NCI-H128 (cell line): ENCODE measurements around the gene CSNK1A1L.

Experiments
- DNase-seq: peaks from one replicate; lab custom pipeline; 2025; ENCODE audit not compliant: unreplicated experiment; lab: John Stamatoyannopoulos, UW

CSNK1A1L gene

GRCh38 chr13:37107868-37108267 lies 2.4 kb upstream of the CSNK1A1L start:
- DNase-seq, result no peak

GRCh38 chr13:37107456-37107855 lies 2.0 kb upstream of the CSNK1A1L start:
- DNase-seq, result no peak

DNA sequence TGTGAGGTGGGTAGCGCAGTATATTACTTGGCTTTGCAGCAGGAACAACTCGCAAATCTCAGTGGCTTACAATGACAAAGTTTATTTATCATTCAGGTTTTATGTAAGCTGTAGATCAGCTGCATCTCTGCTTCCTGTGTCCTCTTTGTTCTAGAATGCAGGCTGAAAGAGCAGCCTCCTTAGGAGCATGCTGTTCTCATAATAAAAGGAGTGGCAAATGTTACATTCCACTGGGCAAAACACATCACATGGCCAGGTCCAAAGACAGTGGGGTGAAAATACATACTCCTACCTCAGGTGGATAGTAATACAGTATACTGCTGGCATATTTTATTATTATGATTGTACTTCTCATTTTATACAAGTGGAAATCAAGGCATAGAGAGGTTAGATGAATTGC lies 1.2 kb upstream of the CSNK1A1L start:
- DNase-seq, result no peak

- no peak for DNase-seq
Observed at GRCh38 chr13:37102896-37103295, 2.6 kb downstream of the CSNK1A1L start.

DNA sequence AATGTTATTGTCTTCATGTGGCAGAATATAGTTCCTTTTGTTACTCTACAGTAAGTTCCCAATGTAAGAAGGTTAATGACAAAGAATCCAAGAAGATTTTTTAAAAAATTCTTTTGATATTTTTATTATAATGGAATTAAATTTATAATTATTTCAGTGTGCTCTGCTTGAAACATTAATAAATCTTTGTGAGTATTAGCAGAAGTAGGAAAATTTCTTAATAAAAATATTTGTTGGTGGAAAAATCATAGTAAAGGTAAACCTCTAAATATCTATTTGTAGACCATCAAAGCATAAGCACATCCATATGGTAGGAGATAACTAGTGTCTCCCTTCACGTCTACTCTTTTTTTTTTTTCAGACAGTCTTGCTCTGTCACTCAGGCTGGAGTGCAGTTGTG lies 4.3 kb downstream of the CSNK1A1L start:
- no peak for DNase-seq

DNA sequence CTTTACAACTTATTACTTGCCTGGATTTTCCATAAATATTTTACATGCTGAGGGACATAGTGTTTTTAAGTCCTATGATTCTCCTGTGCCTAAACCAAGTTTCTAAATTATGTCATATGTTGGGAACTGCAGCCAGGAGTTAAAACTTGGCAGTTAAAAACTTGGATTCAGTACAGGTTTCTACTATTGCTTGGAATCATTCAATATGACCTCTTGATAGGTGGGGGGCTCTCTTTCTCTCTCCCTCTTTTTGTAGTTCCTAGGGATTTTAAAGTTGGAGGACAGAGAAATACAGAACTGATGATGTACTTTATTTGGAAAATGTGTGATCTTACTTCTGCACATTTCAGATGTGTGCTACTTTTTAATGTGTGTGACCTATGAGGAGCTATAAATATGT lies 4.7 kb downstream of the CSNK1A1L start:
- no peak for DNase-seq

DNA sequence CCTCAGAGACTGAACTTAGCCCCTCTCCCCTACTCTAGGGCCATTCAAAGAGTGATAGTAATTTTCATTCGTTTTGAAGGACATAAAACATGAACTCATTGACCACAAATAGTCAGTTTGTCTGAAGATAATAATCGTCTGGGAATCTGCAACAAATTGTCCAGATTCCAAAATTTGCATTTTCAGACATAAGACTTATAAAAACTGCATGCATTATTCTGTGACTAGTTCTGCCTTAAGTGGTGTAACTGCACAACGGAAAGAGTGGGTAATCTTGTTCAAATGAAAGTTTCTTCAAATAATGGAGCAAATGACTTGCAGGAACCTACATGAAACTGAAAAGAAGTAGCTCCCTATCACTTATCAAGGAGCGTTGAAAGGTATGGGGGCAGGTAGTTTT lies 8.4 kb downstream of the CSNK1A1L start:
- DNase-seq, result no peak

DNA sequence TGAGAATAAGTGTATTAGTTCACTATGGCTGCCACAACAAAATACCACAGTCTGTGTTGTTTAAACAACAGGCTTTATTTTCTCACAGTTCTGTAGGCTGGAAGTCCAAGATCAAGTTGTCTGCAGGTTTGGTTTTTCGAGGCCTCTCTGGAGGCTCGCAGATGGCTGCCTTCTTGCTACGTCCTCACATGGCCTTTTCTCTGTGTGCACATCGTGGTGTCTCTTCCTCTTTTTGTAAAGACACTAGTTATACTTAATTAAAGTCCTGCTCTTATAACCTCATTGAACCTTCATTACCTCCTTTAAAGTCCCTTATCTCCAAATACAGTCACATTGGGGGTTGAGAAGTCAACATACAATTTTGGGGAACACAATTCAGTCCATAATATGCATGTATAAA lies 10.6 kb downstream of the CSNK1A1L start:
- DNase-seq, result no peak

DNA sequence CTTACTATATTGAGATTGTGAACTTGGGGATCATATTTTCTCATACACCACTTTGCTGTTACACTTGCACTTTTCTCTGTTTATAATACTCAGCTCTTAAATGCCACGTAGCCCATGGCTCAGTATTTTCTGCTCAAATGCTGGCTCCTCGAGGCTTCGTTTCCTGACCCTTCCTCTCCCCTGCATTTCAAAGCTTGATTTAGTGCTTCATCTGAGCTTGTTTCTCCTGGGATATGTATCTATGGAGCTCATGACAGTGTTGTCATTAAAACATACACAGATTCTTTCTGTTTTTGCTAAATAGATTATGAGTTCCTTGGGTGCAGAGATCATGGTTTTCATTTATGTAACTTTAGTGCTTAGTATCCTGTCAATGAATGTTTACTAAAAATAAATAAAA lies 11.4 kb downstream of the CSNK1A1L start:
- DNase-seq, result no peak

DNA sequence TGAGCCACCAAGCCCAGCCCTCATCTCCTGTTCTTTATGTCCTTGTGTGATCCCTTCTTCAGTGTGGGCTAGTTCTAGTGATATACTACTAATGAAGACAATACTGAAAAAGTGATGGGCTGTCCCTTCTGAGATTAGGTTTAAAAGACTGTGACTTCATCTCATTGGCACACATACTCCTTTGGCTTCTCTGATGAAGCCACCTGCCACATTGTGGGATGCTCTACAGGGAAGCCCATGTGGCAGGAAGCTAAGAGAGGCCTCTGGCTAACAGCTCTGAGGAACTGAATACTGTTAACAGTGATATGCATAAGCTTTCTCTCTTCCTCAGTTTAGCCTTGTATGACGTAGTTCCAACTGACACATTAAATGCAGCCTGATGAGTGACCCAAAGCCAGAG lies 13.6 kb downstream of the CSNK1A1L start:
- DNase-seq, result no peak

- DNase-seq, result no peak
Observed at GRCh38 chr13:37090912-37091311, 14.6 kb downstream of the CSNK1A1L start.

GRCh38 chr13:37089495-37089894 lies 16.0 kb downstream of the CSNK1A1L start:
- DNase-seq, result no peak

DNA sequence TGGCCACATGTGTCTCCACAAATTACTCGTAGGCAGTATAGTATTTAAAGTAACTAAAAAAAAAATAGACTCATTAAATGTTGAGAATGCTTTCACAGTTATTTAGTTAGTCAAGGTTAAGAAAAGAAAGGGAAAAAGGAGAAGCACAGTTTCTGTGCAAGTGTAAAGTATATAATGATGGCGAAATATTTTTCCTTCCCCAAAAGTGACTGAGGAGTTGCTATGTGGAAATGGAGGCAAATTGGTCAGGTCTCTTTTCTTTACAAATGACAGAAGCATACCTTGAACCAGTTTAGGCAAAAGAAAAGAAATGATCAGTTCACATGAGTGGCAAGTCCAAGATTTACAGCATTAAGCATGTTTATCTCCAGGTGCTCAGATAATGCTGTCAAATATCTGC lies 18.0 kb downstream of the CSNK1A1L start:
- DNase-seq, result no peak

GRCh38 chr13:37085606-37086005 lies 19.9 kb downstream of the CSNK1A1L start:
- DNase-seq, result no peak

DNA sequence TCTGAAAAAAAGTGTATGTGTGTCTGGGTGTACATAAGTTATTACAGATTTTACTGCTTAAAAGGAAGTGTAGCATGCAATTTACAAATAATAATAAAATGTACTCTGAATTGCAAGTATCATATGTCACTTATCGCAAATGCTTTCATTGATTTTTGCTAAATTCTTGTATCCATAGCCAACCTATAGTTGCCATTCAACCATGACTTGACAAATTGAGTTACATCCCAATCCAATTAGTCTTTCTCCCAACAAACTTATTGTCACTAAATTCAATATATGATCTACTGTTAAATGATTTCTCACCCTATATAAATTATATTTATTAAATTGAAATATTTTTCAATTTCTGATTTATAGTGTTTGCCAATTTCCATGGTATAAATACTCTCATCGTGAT lies 28.6 kb downstream of the CSNK1A1L start:
- DNase-seq, result no peak

DNA sequence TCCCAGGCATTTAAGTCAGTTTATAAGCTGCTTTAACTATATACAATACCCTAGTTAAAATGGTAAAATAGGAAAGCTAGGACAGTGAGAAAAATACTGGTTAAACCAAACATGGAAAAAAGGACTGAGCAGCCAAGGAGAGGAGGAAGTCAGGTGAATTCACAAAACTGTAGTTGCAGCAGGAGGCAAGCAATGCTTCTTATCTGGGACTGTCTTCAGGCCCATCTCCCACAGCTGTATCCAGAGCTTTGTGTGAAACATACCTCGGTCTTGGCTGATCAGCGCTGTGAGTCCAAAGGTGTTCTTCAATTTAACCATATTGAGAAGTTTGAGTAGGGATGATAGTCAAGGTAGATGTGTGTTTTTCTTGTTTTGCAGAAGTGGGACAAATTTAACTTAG lies 30.3 kb downstream of the CSNK1A1L start:
- no peak for DNase-seq

GRCh38 chr13:37074703-37075102 lies 30.8 kb downstream of the CSNK1A1L start:
- peak; percentile 31 for DNase-seq

DNA sequence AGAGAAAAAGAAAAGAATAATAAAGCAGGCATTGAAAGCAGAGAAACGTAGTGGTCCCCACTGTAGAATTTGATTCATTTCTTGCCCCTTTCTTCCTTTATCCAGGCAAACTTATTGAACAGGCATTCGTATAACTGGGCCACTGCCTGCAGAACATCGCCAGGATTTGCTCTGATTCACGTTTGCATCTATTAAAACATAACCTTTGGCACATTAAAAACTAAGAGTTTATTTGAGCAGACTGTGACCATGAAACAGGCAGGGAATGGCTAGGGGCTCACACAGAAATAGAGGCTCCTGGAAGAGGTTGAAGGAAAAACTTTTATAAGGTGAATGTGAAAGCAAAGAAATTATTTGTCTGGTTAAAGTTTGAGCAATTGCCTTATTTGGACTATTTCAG lies 33.4 kb downstream of the CSNK1A1L start:
- no peak for DNase-seq

DNA sequence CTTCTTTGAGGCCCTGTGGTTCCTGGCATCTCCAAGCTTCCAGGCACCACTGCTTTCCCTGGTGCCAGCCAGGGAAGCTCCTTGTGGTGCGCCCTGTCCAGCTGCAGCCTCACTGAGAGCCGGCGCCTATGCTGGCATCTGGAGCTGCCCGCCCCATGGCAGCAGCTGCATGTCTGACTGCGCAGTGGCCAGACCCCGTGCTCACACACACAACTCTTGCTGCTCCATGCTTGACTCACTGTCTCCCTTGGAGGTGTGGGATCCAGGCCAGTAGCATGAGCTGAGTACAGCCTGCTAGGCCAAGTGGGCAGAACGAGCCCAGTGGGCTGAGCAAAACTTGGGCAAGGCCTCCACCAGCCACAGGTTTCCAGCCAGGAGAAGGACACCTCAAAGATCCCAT lies 34.5 kb downstream of the CSNK1A1L start:
- DNase-seq, result no peak

DNA sequence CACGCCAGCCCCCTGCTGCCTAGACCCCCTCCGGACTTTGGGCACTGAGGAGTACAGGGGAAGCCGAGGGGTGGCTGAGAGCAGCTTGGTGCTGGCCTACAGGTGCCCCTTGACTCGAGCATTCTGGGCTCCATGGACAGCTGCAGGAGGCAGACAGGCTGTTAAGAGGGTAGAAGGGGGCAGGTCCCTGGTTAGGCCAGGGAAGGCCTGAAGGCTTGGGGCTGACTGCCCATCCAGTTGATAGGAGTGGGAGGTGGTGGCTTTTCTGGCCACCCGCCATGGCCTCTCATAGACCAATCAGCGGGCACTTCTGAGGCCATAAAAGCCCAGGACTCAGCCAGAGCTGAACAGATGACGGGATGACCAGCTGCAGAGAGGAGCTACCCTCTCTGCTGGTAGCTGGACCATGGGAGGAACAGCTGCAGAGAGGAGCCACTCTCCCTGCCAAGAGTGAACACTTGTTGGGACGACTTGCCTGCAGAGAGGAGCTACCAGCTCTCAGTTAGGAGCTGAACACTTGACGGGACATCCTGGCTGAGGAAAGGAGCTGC lies 35.2 kb downstream of the CSNK1A1L start:
- no peak for DNase-seq

DNA sequence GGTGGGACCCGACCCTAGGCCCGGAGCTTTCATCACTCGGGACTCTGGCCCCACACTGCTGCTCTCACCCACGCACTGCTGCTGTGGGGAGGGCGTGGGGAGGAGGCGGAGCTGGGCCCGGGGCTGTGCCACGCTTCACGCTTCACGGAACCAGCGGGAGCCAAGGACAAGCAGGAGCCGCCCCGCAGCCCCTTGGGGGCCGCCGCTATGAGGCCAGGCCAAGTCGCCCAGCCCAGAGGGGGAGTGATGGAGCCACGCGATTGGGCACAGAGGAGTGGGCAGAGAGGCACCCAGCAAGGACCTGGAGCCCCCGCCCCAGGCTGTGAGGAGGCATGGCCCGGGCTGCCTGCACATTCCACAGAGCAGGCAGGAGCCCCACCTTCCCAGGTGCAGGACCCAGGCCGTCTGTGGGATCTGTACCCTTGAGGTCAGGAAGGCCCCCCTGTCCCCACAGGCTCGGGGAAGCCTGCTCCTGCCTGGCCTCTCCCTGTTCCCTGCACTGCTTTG lies 35.8 kb downstream of the CSNK1A1L start:
- no peak for DNase-seq

DNA sequence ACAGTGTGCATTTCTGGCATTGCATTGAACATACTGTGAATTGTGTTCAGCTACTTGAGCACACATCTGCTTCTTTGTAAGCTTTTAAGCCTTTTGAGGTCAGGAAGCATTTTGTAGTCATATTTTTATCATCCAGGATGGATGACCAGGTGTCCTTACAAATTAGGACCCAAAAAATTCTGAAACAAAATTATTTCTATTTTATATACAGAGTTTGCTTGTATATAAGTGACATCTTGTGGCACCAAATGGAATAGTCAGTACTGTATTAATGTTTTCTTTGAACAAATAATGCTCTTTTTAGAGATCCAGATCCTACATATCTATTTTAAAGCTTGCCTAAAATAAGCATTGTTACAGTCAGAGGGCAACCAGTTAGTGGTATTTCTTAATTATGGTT lies 36.5 kb downstream of the CSNK1A1L start:
- no peak for DNase-seq

- no peak for DNase-seq
Observed at GRCh38 chr13:37067874-37068273, 37.6 kb downstream of the CSNK1A1L start.
